Stimulated activated CD4-positive, alpha-beta T cell treated with anti-CD3 and anti-CD28 coated beads, Interleukin-12 subunit alpha, Interleukin-12 subunit beta, amount 100 ng/mL, for 24 hours (primary cell): ENCODE data around the gene MBD2.
A peak's percentile ranks its signal among the peaks of the same experiment; 100 is the strongest.
"Not testable (repeated sequence)": the region's sequence is repeated elsewhere in the genome, so short reads cannot be mapped to it uniquely, and the experiment has no call there.

ENCODE experiments used
- DNase-seq, 2 experiments: peaks; one replicate each; pipeline ENCODE4 v3.0.0-alpha.2; 2020; ENCODE audit warnings: low read depth in 2 of 2

The MBD2 gene

GRCh38 chr18:54224379-54225014 is at the start of gene MBD2:
Gene MBD2 (minus strand): TSS chr18:54224669. CDS start chr18:54224559, 110 bp downstream.
- peak; percentile 85 to 93 for DNase-seq

DNA sequence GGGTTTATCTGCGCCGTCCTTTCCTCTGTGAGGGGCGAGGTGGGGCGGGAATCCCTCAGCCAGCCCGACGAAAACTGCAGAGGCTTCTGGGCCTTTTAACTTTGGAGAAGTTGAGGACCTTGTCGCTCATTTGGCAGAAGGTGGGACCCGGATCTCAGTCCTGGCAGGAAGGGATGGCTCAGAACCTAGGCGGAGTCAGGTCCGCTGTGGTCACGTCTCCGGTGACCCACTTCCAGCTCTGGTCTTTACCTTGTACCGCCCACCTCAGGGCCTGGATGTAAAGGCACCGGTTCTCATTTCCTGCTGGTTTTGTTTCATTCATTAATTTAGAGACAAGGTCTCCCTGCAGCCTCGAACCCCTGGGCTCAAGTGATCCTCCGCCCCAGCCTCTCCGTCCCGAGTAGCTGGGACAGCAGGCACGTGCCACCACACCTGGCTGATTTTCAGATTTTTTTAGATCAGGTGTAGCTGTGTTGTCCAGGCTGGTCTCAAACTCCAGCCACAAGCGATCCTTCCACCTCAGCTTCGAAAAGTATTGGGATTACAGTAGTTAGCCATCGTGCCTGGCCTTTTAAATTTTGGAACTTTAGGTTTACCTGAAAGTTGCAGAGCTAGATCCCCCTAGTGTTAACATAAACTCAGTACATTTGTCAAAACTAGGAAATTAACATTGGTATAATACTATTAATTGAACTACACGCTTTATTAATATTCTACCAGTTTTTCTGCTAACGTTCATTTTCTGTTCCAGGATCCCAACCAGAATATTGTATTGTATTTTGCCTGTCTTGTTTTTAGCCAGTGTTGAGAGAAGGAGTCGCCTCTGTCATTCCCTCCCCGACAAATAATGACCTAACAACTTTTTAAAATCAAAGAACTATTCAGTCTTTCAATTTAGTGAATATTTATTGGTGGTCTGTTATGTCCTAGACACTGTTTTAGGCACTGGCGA is 45.7 kb upstream of the MBD2 start:
- peak; percentile 34 to 41 for DNase-seq

DNA sequence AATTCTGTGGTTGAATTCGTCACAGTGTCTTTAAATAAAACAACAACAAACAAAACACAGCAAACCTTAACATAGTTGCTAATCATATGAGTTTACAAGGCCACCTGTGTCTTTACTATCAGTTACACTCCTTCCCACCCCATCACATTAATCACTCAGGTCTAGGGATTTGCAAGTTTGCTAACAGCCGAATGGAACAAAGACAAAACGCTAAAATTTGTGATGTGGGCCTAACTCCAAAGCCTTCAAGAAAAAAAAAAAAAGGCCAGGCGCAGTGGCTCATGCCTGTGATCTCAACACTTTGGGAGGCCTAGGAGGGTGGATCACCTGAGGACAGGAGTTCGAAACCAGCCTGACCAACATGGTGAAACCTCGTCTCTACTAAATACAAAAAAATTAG is 44.3 kb upstream of the MBD2 start:
- DNase-seq: no peak

DNA sequence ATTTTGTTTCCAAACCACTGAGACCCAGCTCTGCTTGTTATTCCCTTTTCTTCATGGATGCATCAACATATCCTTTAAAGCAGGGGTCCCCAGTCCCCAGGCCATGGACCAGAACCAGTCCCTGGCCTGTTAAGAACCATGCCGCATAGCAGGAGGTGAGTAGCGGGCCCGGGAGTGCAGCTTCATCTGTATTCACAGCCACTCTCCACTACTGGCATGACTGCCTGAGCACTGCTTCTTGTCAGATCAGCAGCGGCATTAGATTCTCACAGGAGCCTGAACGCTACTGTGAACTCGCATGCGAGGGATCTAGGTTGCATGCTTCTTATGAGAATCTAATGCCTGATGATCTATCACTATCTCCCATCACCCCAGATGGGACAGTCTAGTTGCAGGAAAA is 43.2 kb upstream of the MBD2 start:
- DNase-seq: no peak

- DNase-seq: no peak
These were observed 39.5 kb upstream of the MBD2 start for GRCh38 chr18:54263904-54264336.

DNA sequence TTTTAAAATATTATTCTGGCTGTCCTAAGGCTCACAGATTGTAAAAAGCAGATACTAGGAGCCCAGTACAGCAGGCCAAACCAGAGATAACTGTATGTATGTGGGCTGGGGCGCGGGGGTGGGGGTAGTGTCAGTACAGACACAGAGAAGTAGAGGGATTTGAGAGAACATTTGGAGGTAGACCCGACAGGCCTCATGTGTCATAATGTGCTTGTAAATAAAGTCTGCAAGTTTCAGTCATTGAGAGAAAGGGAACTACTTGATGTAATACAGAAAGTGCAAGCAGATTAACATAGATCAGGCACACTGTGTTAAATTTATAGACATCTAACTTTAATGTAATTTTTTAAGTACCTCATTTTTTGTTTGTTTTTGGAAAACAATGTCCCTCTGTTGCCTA is 37.4 kb upstream of the MBD2 start:
- peak; percentile 22 to 48 for DNase-seq

DNA sequence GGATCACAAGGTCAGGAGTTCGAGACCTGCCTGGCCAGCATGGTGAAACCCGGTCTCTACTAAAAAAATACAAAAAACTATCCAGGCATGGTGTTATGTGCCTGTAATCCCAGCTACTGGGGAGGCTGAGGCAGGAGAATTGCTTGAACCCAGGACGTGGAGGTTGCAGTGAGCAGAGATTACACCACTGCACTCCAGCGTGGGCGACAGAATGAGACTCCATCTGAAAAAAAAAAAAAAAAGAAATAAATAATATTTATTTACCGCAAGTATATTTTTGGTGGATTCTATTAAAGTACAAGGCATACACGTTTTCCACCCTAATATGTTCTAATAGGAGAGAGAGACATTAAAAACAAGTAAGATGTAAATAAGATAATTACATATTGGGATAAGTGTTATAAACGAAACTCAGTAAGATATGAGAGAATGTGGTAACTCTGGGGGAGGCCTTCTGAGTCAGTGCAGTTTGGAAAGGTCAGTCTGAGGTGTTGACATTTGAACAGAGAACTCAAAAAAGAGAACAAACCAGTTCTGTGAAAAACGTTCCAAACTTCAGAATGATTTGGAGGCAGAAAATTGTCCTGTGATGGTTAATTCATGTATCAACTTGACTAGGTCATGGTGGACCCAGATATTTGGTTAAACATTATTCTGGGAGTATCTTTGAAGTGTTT is 36.1 kb upstream of the MBD2 start:
- no peak for DNase-seq

- not testable (repeated sequence) for DNase-seq
These were observed 33.3 kb upstream of the MBD2 start for GRCh38 chr18:54257818-54258217.

DNA sequence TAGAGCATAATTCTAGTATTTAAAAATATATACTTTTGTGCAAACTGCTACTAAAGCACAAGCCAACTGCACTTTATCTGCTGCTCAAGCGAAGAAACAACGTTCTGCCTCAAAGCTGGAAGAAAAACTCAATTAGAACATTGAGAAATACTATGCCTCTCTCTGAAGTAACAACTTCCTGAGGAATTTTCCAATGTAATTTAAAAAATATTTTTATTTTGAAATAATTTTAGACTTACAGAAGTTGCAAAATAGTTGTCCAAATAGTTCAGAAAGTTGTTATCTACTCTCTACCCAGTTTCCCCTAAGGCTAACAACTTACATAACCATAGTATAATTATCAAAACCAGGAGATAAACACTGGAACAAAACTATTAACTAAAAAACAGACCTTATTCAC is 32.5 kb upstream of the MBD2 start:
- no peak for DNase-seq

- DNase-seq: no peak
These were observed 30.7 kb upstream of the MBD2 start for GRCh38 chr18:54255141-54255540.

GRCh38 chr18:54254265-54254758 is 29.8 kb upstream of the MBD2 start:
- DNase-seq: no peak

GRCh38 chr18:54251606-54252390 is 27.3 kb upstream of the MBD2 start:
- no peak for DNase-seq

GRCh38 chr18:54250846-54251261 is 26.4 kb upstream of the MBD2 start:
- DNase-seq: no peak

GRCh38 chr18:54247511-54248175 is 23.2 kb upstream of the MBD2 start:
- no peak for DNase-seq

DNA sequence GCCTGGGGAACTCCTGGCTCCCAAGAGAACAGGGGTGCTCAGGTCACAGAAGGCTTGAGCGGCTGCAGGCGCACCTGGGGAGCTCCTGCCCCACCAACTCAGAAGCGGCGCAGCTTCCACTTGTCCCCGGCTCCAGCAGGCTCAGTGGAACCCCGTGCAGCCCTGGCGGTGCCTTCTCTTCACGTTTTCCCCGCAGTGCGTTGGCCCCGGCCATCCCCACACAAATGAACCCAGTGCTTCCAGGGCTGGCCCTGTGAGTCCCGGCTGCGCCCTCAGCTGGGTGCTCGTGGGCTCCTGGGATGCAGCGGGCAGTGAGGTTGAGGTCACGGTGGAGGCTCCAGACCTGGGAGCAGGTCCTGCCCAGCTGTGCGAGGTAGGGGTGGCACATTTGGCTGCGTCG is 17.9 kb upstream of the MBD2 start:
- DNase-seq: no peak

DNA sequence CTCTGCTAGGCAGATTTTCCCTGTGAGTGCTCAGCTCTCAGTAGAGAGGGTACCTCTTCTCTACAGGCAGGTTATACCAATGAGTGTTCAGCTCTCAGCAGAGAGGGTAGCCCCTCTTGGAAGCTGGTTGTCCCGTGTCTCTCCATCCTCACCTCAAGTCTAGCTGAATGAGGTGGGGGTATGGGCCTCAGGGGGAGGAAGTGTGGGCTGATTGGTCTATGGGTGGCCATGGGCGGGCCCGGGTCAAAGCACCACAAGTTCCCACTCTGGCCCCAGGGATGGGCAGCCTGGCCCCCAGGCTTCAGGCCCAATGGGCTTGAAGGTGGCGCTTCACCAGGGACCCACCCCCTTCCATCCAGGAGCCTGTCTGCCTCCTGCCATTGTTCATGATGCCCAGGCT is 17.0 kb upstream of the MBD2 start:
- no peak for DNase-seq

- no peak for DNase-seq
These were observed 16.2 kb upstream of the MBD2 start for GRCh38 chr18:54240629-54241107.

DNA sequence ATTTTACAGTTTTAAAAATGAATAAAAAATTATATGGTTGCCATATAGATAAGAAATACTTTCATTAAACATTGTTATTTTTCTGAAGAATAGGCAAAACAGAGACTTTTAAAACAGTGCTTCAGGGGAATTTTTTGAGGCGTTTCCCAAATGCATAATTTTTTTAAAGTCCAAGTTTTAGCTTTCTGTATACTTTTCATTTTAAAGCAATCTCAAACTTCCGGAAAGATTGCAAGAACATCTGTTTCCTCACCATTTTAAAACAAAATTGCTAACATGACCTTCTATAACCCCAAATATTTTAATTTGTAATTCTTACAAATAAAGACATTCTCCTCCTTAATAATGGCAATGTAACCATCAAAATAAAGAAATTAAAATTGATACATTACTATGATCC is 15.1 kb upstream of the MBD2 start:
- DNase-seq: no peak

- DNase-seq: no peak
These were observed 14.6 kb upstream of the MBD2 start for GRCh38 chr18:54239091-54239490.

- DNase-seq: no peak
These were observed 13.9 kb upstream of the MBD2 start for GRCh38 chr18:54238173-54238936.
